GM21360 (cell line): Measurements from ENCODE around the gene SHOC2.

Experiments used
- ATAC-seq: cut with Tn5 transposase; IDR thresholded peaks from one replicate; pipeline ENCODE4 v1.9.1; 2021; ENCODE audit warnings: mild to moderate bottlenecking, moderate library complexity; ENCODE audit not compliant: unreplicated experiment

SHOC2 gene

DNA sequence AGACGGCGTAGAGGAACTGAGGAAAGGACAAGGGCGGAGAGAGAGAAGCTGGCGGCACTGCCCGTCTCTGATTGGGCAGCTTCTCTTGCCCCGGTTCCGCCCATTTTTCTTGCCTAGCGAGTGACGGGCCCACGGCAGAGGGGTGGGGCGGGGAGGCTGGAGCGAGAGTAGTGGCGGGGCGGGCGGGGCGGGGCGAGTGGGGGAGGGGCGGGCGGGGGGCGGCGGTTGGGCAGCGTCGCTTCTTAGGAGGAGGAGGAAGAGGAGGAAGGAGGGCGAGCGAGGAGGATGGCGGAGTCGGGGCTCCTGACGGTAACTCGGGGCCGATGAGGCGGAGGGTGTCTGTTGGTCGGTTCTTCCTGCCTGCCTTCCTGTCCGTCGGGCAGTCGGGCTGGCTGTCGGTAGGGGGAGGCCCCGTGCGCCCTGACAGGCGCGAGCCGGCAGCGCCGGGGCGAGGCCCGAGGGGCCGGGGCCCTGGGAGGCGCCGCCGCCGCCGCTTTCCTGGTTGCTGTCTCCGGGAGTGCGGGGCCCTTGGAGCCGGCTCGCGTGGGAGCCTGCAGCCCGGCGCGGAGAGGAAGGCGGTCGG lies at the start of gene SHOC2:
SHOC2 (plus strand) TSS at position 256 of the 583 bp plus-strand sequence. CDS start 44,755 bp downstream, outside the sequence.
- ATAC-seq, result peak; percentile 13

DNA sequence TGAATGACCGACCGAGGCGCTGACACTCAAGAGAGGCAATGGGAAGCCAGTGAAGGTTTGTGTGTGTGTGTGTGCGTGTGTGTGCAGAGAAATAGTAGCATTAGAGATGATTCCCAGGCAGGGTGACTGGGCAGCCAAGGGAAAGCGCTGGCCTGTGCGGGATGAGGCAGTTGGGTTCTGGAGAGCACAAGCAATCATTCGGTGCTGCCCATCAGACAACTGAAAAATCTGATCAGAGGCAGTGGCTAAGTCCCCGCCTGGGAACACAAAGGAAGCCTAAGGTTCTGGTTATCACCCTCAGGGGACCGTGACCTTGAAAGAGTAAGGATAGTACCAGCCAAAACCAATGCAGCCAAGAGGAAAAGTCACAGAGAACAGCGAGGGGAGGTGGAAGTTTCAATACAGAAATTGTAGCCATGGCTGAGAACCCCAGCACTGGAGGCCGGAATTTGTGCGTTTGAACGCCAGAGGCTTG lies 48.5 kb upstream of the SHOC2 start:
- no peak for ATAC-seq

DNA sequence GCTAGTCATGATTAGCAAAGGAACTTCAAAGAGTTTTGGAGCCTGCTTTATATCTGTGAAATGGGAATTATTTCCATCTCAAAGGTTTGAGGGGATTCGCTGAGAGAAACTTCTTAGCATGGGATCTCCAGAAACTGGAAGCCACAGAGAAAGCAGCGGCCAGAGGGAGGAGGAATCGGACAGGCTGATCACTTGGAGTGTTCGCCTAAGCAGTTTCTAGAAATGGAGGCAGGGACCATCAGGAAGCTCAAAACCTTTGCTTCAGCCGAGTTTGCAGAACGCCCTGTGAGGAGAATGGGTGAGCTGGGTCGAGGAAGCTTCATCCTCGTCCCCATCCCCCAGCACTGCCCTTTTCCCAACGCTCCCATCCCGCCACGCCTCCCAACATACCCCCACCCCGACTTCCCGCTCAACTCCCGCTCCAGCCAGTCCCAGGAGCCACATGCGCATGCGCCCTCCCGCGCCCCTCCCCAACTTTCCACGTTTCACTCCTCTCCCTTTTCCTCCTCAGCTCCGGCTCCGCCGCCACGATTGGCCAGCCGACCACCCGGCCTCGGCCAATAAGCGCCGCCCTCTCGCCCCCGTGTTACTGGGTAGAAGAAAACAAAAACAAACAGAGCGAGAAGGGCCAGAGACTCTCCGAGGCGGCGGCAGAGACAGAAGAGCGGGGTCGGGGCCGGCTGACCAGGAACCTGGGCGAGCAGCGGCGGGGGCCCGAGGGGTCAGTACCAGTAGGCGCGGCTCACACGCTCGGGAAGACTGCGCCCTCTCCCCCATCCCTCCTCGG lies 47.9 kb upstream of the SHOC2 start, which contains the start of gene PDCD4:
PDCD4 (plus strand) TSS at position 631 of the 787 bp plus-strand sequence. CDS start 4,100 bp downstream, outside the sequence.
- peak; percentile 69 for ATAC-seq

DNA sequence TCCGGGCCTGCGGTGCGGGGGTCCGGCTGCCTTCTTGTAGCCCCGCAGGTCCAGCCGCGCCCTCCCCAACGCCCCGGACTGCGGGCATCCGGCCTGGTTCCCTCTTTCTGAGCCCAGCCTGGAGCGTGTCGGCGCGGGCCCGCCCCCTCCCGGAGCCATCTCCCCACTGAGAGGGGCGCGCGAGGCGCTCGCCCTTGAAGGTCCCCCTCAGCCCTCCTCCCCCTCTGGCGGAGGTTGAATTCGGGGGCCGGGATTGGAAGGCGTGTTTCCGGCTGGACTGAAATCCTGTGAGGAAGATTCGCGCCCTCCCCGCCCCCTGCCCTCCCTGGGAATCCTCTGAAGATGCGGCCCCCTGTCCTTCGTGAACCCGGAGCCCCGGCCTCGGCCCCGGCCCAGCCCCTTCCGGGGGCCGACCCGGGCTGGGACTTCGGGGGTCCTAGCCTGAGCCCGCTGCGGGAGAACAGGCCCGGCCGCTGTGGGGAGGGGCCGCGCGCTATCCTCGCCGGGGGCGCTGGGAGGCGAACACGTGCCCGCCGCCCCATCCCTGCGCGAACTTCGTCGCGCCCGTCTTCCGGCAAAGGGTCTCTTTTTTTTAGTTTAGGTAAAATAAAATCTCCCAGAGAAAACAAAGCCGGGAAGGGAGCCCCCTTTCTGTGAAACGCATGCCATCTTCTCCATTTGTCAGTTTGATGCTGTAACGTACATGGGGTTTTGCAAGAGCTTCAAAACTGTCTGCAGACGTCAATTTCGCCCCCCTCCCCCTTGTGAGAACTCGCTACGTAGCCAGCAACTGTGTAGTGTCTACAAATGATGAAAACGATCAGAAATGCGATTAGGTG lies 47.0 kb upstream of the SHOC2 start:
- ATAC-seq, result peak; percentile 36

DNA sequence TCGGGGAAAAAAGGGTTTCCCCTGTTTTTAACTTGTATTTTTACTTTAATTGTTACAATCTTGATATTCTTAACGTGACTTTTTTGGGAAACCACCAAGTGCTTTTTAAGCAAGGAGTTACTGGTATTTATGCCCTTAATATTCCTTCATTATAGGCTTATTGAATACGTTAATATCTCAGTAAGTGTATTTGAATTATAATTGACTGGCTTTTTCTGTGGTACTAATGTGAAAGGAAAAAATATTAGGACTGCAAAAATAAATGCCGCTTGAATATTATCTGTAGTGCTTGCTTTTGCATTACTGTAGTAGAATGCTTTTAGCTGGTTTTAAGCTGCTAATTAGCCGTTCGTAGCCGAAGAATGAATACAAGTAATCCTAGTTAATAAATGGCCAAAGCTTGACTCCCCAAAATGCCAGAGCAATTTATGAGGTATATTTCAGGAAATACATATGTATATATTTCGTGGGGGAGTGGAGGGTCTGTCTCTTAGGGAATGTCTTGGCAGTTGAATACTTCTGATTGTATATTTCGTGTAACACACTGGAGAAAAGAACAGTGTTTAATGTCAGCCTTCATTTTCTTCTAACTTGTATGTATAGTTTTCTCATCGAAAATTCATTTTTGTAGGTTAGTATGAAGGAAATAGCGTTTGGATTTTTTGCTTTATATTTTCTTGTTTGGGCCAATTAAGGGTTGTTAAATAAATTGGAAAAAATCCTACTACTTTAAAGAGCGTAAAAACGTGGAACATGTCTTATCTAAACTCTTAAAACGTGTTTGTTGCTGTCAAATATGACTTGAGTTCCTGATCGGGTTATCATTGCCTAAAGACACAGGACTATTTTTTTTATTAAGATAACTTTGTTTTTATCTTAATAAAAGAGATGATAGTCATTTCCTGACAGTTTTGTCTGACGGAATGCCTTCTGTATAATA lies 46.1 kb upstream of the SHOC2 start:
- ATAC-seq, result no peak

DNA sequence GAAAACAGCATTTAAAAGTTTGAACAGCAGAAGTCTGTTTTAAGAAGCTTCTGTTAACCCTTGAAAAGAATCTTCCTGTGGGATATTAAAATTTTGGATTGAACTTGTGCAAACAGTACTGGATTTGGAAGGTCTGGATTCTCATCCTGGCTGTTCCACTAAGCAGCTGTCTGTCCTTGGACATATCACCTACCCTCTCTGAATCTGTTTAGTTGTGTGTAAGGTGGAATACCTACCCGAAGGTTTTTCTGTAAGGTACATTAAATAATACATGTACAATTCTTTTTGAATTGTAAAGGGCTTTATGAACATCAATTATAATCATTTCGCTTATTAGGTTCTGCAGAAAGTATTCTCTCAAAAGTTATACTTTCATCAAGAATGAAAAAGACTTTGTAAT lies 45.5 kb upstream of the SHOC2 start:
- no peak for ATAC-seq

DNA sequence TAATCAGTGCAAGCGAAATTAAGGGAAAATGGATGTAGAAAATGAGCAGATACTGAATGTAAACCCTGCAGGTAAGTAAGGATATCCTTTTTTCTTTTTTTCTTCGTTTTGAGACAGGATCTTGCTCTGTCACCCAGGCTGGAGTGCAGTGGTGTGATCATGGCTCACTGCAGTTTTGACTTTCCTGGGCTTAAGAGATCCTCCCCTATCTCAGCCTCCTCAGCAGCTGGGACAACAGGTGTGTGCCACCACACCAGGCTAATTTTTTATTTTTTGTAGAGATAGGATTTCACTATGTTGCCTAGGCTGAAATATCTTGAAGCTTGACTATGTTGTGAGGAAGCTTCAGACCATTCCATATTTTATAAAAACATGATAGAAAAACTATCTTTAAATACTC lies 43.4 kb upstream of the SHOC2 start:
- ATAC-seq, result no peak

DNA sequence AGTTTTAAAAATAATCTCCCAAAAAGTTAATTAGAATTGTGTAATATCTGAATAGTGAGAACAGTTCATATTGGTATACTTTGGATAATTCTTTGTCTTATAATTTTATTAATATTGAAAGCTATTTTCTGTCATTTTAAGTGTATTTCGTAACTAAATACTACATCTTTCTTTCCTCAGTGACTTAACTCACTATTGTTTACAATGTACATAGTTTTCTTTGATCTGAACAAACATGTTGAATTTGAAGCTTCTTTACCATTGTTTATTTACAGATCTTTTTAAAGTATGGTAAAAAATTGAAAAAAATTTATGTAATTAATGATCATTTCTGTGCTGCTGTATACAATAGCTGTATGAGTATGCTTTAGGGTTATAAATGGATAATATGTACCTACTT lies 42.6 kb upstream of the SHOC2 start:
- ATAC-seq, result no peak

DNA sequence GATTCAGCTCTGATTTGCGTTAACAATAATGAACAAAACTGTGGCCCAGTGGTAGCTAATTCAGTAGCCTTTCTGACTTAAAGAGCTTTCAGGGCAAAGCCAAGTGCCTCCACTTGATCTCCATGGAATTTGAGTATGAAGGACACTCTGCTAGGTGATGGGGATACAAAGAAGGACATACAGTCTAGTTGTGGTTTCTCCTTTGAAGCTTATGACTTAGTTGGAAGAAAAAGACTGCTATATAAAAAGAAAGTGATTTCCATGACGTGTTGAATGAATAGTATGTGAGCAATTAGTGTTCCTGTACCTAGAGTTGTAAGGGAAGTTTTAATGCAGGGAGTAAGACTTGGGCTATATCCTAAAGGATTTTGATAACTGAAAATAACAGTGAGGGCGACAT lies 39.4 kb upstream of the SHOC2 start:
- no peak for ATAC-seq

DNA sequence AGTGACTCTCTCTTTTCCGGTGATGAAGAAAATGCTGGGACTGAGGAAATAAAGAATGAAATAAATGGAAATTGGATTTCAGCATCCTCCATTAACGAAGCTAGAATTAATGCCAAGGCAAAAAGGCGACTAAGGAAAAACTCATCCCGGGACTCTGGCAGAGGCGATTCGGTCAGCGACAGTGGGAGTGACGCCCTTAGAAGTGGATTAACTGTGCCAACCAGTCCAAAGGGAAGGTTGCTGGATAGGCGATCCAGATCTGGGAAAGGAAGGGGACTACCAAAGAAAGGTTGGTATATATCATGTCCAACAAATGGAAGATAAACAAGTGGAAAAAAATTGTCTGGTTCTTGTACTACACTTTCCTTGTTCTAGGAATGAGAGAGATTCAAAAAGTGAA lies 38.2 kb upstream of the SHOC2 start:
- ATAC-seq, result no peak

DNA sequence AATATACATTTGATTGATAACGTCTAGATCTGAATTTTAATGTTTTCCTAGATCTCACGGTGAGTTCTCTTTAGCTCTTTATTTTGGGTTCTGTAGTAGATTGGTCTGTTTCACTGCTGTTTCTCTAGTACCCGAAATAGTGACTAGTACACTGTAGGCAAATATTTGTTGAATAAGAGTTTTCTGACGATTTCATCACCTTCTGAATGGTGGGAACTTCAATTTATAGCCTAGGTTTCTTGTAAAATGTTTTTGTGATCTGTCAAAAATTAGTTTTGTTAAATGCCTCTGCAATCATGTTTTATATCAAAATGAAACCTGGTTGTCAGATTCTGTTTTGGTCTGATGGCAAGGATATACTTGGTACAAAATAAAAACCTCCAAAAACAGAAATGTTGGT lies 37.5 kb upstream of the SHOC2 start:
- ATAC-seq, result no peak

DNA sequence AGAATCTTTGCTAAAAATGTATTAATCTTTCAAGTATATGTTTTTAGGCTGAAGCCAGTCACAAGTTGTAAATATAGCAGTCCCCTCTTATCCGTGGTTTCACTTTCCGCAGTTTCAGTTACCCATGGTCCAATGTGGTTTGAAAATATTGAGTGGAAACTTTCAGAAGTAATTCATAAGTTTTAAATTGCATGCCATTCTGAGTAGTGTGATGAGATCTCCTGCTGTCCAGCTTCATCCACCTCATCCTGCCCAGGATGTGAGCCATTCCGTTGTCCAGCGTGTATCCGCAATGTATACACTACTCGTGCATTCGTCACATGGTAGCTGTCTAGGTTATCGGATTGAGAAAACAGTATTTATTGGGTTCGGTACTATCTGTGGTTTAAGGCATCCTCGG lies 35.5 kb upstream of the SHOC2 start:
- no peak for ATAC-seq

DNA sequence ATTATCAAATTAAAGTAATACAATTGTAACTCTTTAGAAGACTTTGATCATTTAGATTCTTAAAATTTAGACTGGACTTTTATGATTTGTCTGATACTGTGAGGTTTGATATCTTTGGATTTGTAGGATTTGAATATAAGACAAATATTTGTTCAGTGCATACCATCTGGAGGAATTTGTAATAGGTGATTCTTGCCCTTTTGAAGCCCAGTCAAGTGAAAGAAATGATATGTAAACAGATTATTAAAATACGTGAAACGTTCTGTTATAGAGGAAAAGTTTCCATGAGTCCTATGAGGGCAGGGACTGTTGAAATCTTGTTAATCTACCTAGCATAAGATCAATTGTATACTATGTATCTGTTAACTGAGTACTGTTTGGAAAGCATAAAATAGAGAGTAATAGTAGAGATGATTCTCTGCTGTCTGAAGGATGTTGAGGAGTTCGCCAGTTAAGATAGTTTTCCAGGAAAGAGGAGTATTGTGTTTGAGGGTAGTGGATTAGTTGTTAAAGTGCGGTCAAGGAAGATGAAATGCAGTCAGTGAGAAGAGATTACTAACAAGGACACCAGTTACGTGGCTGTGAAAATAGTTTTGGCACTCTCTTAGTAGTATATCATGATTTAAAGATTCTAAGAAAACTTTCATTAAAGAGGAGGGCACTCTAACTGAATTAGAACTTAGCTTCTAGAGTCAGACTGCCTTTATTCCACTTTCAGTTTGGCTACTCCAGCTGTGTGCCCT lies 33.3 kb upstream of the SHOC2 start:
- ATAC-seq, result no peak

DNA sequence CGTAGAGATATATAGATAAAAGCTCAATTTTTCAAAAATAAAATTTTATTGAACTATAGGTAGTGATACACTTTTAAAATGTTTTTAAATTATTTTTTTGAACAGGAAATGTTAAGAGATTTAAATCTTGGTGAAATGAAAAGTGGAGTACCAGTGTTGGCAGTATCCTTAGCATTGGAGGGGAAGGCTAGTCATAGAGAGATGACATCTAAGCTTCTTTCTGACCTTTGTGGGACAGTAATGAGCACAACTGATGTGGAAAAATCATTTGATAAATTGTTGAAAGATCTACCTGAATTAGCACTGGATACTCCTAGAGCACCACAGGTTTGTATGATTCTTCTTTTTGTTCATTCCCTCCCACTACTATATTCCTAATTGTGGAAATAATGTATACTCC lies 31.8 kb upstream of the SHOC2 start:
- no peak for ATAC-seq

DNA sequence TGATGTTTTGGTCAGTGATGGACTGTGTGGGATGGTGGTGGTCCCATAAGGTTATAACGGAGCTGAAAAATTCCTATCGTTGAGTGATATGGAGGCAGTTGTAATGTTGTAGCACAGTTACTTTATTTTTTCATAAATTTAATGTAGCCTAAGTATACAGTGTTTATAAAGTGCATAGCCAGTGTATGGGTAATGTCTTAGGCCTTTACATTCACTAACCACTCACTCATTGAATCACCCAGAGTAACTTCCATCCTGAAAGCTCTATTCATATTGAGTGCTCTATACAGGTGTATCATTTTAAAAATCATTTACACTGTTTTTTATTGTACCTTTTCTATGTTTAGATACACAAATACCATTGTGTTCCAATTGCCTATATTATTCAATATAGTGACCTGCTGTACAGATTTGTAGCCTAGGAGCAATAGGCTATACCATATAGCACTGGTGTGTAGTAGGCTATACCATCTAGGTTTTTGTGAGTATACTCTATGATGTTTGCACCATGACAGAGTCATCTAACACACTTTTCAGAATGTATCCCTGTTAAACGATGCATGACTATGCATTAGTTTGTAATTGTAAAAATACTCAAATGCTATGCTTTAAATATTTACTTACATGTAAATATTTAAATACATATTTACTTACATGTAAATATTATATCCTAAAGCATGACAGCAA lies 26.7 kb upstream of the SHOC2 start:
- ATAC-seq, result no peak

DNA sequence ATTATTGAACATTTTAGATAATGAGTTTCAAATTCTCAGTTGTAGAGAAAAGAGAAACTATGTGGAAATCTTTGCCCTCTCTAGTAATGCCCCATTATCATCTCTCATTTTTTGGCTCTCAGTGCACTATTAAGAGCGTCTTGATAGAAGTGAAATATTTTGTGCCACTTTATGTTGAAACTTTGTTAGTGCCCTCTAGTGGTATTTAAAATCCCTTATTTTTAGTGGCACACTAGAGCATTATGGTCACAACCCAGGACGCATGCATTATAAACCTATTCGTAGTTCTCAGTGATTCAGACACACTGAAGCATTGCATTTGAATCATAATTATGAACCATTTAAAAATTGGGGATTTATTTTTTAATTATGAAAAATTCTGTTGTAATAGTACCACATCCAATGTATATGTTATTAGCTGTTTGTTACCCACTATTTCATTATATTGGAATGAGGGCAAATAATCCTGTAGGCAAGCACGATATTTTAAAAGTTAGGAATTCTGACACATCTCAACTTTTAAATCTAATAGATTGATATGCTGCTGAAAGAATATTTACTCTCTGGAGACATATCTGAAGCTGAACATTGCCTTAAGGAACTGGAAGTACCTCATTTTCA lies 25.7 kb upstream of the SHOC2 start:
- peak; percentile 78 for ATAC-seq

DNA sequence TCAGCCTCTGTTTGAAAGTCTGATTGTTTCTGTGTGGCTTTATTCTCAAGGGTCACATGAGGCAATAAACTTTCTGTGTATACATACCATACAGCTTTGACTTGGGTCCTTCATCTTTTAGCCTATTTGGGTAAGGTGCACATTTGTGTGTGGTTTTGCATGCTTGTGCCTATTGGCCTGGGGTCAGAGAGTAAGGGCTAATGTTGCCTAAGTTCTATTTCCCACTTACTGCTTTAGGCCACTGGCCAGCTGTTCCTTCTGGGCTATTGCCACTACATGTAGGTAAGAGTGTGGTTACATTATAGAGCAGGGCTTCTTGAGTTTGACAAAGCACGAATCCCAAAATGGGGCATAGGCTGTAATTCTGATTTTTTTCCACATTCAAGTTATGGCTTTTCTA lies 22.2 kb upstream of the SHOC2 start:
- ATAC-seq, result no peak

DNA sequence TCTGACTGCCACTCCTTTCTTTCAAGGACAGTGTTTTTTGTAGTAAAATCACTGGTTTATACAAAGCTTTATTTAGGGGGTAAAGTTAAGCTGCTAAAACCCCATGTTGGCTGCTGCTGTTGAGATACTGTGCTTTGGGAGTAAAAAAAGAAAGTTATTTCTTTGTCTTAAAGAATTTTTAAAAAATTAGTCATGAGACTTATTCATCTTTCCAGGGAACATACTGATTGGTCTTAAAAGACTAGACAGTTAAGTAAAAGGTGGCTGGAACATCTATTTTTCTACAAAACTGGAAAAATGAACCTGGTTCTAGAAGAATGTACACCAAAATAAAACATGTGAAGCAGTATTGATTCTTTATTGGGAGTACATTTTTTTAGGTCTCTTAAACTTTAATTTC lies 21.0 kb upstream of the SHOC2 start:
- ATAC-seq, result no peak

DNA sequence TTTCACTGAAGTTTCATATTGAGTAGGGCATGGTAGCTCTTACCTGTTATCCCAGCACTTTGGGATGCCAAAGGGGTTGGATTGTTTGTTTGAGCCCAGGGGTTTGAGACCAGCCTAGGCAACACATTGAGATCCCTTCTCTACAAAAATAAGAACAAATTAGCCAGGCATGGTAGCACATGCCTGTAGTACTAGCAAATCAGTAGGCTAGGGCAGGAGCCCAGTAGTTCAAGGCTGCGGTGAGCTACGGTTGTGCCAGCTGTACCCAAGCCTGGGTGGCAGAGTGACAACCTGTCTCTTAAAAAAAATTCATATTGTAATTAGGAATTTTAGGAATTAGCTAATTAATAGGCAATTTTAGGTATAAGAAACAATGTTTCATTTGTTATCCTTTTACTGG lies 18.4 kb upstream of the SHOC2 start:
- ATAC-seq, result no peak
